ENCODE results near the gene FNDC11.

FNDC11 gene

DNA sequence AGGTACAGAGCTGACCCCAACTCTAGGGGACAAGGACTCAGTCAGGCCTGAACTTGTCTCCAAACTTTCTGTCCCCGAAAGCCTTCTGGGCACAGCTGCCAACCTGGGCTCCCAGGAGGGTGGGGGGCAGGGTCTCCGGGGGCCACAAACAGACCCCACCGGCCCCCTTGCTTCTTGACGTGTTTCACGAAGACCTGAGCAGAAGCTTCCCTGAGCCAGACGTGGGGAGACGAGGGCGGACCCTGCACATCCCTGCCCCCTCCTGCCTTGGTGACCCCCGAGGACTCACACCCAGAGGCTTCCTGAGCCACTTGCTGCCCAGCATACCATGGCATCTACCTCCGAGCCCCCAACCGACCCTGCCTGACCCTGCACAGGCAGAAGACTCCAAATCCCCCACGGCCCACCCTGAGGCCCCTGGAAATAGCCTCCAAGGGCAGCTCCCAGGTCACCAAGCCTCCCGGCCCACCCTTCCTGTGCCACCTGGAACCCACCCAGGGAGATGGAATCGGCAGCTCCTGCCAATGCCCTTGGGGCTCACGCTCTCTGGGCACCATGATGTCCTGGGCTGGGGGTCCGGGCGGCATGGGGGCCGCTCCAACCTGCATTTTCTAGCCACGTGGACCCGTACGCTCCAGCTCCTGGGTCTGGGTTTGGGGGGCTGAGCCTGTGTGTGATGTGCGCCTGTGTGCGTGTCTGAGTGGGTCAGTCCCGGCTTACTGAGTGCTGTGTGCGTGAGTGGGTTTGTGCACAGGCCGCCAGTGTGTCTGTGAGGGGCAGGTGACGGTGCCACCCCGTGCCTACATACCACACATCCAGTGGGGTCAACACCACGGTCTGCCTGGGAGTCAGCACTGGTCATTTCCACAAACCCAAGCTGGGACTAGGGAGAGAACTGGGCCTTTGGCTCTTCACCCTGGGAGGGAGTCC, 14.3 kb upstream of the FNDC11 start:
- Histone ChIP-seq H3K9me3 (no peaks in the 10 kb centered on the region), H3K4me1 (ENCODE audit: control insufficient read depth in 1 of 2, insufficient read depth in 1 of 2, low read depth in 1 of 2, low read length in 1 of 2) (peaks cover 17 to 26% of the 10 kb centered on the region in 2 experiments), H3K36me3 (no peaks in the 10 kb centered on the region), H3K4me3 (ENCODE audit: low read depth in 1 of 2, low read length in 1 of 2) (no peak overlapping the region), H3K27me3 (peaks cover 48% of the 10 kb centered on the region), H3K27ac (no peak overlapping the region)
- TF ChIP-seq, protein P1, sequence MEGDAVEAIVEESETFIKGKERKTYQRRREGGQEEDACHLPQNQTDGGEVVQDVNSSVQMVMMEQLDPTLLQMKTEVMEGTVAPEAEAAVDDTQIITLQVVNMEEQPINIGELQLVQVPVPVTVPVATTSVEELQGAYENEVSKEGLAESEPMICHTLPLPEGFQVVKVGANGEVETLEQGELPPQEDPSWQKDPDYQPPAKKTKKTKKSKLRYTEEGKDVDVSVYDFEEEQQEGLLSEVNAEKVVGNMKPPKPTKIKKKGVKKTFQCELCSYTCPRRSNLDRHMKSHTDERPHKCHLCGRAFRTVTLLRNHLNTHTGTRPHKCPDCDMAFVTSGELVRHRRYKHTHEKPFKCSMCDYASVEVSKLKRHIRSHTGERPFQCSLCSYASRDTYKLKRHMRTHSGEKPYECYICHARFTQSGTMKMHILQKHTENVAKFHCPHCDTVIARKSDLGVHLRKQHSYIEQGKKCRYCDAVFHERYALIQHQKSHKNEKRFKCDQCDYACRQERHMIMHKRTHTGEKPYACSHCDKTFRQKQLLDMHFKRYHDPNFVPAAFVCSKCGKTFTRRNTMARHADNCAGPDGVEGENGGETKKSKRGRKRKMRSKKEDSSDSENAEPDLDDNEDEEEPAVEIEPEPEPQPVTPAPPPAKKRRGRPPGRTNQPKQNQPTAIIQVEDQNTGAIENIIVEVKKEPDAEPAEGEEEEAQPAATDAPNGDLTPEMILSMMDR (IDR thresholded peaks at IDR 0.05), result no peak

DNA sequence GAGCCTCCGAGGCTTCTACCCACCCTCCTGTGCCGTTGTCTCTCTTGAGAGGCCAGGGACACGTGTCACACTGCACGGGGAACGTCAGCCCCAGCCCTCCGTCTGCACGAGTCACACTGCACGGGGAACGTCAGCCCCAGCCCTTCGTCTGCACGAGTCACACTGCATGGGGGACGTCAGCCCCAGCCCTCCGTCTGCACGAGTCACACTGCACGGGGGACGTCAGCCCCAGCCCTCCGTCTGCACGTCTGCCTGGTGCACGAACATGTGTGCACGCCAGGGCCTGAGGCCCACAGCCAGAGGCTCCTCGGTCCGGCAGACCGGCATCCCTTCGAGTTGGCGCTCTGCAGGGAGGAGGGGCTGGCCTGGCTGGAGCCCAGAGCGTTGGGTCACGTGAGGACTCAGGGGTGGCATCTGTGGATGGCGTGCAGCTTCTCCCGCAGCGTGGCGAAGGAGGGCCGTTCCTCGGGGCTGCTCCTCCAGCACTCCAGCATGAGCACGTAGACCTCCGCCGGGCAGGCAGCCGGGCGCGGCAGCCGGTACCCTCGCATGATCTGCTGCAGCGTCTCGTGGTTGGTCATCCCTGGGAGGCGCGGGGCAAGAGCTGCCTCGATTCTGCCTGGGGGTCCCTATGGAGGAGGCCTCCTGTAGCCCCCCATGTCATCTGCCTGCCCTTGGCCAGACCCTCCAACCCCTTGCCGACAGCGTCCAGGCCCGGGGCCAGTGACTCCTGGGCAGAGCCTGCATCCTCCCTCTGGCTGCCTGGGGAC, 13.4 kb upstream of the FNDC11 start:
- H3K4me3 ChIP-seq (ENCODE audit: low read depth in 1 of 2, low read length in 1 of 2), result no peak overlapping the region
- H3K36me3 ChIP-seq, result no peaks in the 10 kb centered on the region
- TF ChIP-seq, protein P1 (IDR thresholded peaks at IDR 0.05), result no peak
- peaks cover 50% of the 10 kb centered on the region for H3K27me3 ChIP-seq
- H3K9me3 ChIP-seq, result no peaks in the 10 kb centered on the region
- peaks cover 17 to 26% of the 10 kb centered on the region in 2 experiments for H3K4me1 ChIP-seq (ENCODE audit: control insufficient read depth in 1 of 2, insufficient read depth in 1 of 2, low read depth in 1 of 2, low read length in 1 of 2)
- H3K27ac ChIP-seq, result no peak overlapping the region

DNA sequence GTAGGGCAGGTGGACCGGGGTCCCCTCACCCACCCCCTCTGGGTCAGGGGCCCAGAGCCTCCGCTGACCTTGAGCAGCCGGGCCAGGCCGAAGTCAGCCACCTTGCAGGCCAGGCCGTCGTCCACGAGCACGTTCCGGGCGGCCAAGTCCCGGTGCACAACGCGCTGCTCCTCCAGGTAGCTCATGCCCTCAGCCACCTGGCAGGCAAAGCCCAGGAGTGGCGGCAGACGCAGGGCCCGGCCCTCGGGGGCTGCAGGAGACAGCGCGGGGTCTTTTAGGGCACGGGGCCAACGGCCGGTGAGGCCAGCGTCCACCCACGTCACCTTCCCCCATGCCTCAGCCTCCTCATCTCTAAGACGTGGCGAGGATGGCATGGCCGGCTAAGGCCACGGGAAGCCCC, 12.6 kb upstream of the FNDC11 start:
- H3K36me3 ChIP-seq, result no peaks in the 10 kb centered on the region
- no peaks in the 10 kb centered on the region for H3K9me3 ChIP-seq
- no peak overlapping the region for H3K4me3 ChIP-seq (ENCODE audit: low read depth in 1 of 2, low read length in 1 of 2)
- H3K27me3 ChIP-seq, result peaks cover 57% of the 10 kb centered on the region
- TF ChIP-seq, protein P1 (IDR thresholded peaks at IDR 0.05), result no peak
- H3K27ac ChIP-seq, result no peak overlapping the region
- H3K4me1 ChIP-seq (ENCODE audit: control insufficient read depth in 1 of 2, insufficient read depth in 1 of 2, low read depth in 1 of 2, low read length in 1 of 2), result peaks cover 17 to 24% of the 10 kb centered on the region in 2 experiments

DNA sequence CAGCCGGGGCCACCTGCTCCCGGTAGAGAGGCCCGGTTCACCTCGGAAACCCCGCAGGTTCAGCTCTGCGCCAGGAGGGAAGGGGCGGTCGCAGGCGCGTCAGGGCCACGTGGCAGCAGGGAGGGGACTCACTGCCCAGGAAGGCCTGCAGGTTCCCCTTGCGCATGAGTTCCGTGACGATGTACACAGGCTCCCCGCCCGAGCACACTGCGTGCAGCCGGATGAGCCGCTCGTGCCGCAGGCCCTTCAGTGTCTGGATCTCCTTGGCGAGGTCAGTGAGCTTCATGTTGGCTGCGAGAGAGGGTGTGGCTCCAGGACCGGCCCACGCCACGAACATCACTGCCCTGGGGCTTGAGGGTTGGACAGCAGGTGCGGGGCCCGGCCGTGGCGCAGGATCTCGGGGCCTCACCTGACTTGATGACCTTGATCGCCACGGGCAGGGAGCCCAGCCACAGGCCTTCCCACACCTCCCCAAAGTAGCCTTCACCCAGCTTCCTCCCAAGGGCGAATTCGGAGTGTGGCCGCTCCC, 11.9 kb upstream of the FNDC11 start:
- H3K9me3 ChIP-seq, result no peaks in the 10 kb centered on the region
- H3K4me1 ChIP-seq (ENCODE audit: control insufficient read depth in 1 of 2, insufficient read depth in 1 of 2, low read depth in 1 of 2, low read length in 1 of 2), result peaks cover 13 to 17% of the 10 kb centered on the region in 2 experiments
- no peak overlapping the region for H3K27ac ChIP-seq
- TF ChIP-seq, protein P1 (IDR thresholded peaks at IDR 0.05), result no peak
- no peaks in the 10 kb centered on the region for H3K36me3 ChIP-seq
- no peak overlapping the region for H3K4me3 ChIP-seq (ENCODE audit: low read depth in 1 of 2, low read length in 1 of 2)
- H3K27me3 ChIP-seq, result peaks cover 64% of the 10 kb centered on the region

DNA sequence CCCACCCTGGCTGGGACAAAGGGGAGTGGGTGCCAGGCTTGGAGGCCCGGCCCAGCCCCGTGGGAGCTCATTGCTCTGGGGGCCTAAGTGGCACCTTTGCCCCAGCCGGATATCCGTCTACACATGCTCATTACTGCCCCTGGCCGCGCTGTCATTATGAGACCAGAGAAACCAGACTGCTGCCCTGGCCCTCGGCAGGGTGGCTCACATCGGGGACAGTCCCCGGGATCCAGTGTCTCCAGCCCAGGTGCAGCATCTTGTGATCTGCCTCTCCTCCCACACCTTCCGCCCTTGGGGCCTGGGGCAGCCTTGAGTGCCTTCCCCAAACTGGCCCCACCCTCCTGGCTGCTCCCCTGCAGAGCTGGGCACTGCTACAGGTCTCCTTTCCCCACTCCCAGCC, 11.3 kb upstream of the FNDC11 start:
- Histone ChIP-seq H3K9me3 (no peaks in the 10 kb centered on the region), H3K27ac (no peak overlapping the region), H3K4me1 (ENCODE audit: control insufficient read depth in 1 of 2, insufficient read depth in 1 of 2, low read depth in 1 of 2, low read length in 1 of 2) (peaks cover 7 to 11% of the 10 kb centered on the region in 2 experiments), H3K27me3 (peaks cover 70% of the 10 kb centered on the region), H3K4me3 (ENCODE audit: low read depth in 1 of 2, low read length in 1 of 2) (no peak overlapping the region), H3K36me3 (no peaks in the 10 kb centered on the region)
- TF ChIP-seq, protein P1 (IDR thresholded peaks at IDR 0.05), result no peak

All from neutrophil (primary cell).